SK-N-DZ (cell line): ENCODE measurements around the gene LEFTY1. TPM values are rescaled to one million over a fixed set of nuclear protein-coding genes. Genes with fewer than 3 reads are reported as not detected.
"Not testable (repeated sequence)": the region's sequence is repeated elsewhere in the genome, so short reads cannot be mapped to it uniquely, and the experiment has no call there.

Experiments used
- DNase-seq: peaks from one replicate; pipeline ENCODE4 v3.0.0-alpha.2; 2015; ENCODE audit warnings: low spot score
- polyA plus RNA-seq, 2 experiments: library from polyadenylated mRNA; depleted of rRNA; stranded (reverse); fragments of >200 nt; gene quantifications; 2 replicates each; pipeline ENCODE4 v1.2.3, GENCODE V29; 2014

The LEFTY1 gene
- polyA plus RNA-seq (2014; cell fraction: cytosol; rRNA removed): not detected in 2 replicates
- polyA plus RNA-seq (2014; cell fraction: nucleus; rRNA removed): not detected in 2 replicates

DNA sequence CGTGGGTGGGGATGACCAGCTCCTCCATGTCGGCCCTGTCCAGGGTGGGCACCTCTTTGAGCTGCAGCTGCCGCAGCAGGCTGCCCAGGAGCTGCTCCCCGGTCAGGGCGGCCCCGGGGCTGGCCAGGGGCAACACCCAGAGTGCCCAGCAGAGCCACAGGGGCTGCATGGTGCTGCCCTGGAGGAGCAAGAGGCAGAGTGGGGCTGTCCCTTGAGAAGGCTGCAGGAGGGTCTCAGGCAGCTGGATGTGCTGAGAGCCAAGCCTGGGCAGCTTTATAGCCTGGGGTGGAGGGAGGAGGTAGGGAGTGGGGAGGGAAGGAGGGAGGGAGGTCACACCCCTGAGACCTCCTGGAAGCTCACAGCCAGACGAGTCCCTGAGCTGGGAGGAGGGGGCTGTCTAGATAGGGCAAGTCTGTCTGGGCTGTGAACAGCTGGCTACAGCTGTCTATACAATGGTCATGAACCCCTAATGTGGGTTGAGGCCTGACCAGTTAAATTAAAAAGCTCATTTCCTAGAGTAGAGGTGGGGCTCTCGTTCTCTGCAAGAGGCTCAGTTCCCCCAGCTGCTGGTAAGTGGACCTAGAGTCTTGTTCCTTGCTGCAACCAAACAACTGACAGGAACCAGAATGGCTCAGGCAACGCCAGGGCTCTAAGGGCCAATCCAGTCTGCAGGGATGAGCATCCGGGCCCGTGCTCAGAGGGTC is at the start of gene LEFTY1:
Gene LEFTY1, minus strand, starts transcription at position 249 of the 704 bp plus-strand sequence. Its CDS starts 80 bp downstream, at position 169.
- no peak for DNase-seq

- no peak for DNase-seq
Measured at GRCh38 chr1:225937048-225937968, 48.4 kb upstream of the LEFTY1 start.

GRCh38 chr1:225936523-225936922 is 47.6 kb upstream of the LEFTY1 start:
- no peak for DNase-seq

GRCh38 chr1:225936086-225936485 is 47.1 kb upstream of the LEFTY1 start:
- not testable (repeated sequence) for DNase-seq

DNA sequence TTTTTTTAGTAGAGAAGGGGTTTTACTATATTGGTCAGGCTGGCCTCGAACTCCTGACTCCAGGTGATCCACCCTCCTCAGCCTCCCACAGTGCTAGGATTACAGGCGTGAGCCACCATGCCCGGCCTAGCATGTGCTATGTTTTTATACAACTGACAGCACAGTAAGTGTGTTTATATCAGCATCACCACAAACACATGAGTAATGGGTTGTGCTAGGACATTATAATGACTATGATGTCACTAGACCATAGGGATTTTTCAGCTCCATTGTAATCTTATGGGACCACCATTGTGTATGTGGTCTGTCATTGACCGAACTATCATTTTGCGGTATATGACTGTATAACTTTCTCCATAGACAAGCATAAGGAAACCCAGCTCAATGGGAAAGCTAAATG is 45.8 kb upstream of the LEFTY1 start:
- no peak for DNase-seq

GRCh38 chr1:225933072-225933471 is 44.1 kb upstream of the LEFTY1 start:
- no peak for DNase-seq

DNA sequence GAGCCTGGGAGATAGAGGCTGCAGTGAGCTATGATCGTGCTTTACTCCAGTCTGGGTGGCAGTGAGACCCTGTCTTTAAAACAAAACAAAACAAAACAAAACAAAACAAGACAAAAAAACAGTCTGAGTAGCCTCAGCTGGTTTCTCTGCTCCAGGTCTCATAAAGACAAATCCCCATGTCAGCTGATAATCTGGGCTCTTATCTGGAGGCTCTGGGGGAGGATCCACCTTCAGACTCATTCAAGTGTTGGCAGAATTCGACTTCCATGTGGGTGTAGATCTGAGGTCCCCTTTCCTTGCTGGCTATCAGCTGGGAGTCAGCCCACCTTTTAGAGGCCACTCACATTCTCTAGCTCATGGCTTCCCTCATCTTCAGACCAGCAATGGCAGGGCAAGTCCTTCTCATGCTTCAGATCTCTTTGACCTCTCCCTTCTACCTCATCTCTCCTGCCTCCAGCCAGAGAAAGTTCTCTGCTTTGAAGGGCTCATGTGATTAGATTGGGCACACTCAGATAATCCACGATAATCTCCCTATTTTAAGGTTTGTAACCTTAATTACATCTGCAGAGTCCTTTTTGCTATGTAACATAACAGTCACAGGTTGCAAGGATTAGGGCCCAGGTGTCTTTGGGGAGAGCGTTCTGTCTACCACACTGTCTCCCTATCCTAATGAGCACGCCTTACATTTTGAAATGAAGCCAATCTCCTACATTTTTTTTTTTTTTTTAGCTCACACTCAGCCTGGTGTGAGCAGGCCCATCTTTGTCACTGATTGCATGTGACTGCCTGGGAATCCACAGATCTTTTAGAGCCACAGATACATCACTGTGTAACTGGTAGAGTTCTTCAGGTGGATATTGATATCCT is 42.6 kb upstream of the LEFTY1 start:
- no peak for DNase-seq

DNA sequence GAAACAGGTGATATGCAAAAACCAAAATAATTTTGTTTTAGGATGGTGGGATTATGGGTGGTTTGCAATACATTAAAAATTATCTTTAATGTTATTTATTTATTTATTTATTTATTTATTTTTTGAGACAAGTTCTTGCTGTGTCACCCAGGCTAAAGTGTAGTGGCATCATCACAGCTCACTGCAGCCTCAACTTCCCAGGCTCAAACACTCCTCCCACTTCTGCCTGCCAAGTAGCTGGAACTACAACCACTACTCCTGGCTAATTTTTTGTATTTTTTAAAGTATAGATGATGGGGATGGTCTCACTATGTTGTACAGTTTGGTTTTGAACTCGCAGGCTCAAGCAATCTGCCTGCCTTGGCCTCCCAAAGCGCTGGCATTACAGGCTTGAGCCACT is 41.6 kb upstream of the LEFTY1 start:
- DNase-seq: no peak

- DNase-seq: not testable (repeated sequence)
Measured at GRCh38 chr1:225929462-225929861, 40.5 kb upstream of the LEFTY1 start.

- no peak for DNase-seq
Measured at GRCh38 chr1:225928186-225929175, 39.5 kb upstream of the LEFTY1 start.

- DNase-seq: no peak
Measured at GRCh38 chr1:225926551-225927113, 37.7 kb upstream of the LEFTY1 start.

- peak; percentile 94 for DNase-seq
Measured at GRCh38 chr1:225923692-225924555, 35.0 kb upstream of the LEFTY1 start, which contains the start of gene PYCR2. Gene PYCR2 (minus strand): TSS chr1:225924250. CDS start chr1:225924110, 140 bp downstream.

- no peak for DNase-seq
Measured at GRCh38 chr1:225923381-225923691, 34.4 kb upstream of the LEFTY1 start.

DNA sequence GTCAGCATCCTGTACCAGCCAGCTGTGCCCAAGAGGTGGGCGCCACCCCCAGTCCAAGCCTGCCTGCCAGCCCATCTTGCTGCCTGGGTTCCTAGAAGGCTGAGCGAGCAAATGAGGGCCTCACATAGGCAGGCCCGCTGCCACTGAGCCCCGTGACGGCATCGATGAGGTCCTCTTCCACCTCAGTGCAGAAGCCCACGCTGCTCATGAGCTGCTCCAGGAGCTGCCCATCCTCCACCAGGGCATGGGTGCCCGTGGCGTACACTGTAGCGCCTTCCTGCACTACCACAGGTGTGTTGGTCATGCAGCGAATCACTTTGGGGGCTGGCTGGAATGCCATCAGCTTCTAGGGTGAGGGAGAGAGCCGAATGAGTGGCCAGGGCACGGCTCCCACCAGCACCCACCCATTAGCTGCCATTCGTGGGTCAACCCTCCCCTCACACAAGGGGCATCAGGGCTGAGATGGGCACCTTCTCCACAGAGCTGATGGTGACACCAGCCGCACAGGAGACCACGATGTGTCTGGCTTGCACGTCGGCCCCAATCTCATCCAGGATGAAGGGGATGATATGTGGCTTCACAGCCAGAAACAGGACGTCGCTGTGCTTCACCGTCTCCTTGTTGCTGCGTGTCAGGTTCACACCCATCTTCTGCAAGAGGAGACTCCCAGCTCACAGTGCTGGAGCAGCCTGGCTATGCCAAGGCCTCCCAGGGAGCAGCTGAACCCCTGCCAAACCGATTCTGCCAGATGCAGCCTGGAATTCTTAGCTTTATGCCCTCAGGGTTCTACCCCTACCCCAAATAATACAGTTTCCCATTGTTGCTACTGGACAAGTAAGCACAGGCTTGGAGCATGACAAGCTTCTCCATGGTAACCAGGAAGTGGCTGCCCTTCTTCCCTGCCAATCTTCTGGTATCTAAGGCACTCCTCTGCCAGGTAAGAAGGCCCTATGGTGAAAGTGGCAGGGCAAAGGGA is 33.1 kb upstream of the LEFTY1 start:
- no peak for DNase-seq

DNA sequence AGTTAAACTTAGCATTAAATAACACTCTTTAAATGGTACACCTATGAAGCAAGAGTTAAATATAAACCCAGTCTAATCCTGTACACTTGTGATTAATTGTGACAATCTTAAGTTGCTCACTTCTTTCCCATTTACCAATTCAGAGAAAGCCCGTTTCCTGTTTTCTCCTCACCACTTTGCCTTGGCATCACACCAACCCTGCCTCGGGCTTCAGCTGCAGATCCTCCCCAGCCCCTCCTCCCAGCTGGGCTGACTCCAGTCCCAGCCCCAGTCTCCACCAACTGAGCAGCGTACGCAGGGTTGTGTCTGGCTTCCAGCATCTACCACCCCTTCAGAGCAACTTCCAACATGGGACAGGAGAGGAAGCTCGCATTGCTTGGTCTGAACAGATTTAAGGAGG is 31.0 kb upstream of the LEFTY1 start:
- no peak for DNase-seq

- DNase-seq: no peak
Measured at GRCh38 chr1:225918280-225918679, 29.3 kb upstream of the LEFTY1 start.

GRCh38 chr1:225917536-225917935 is 28.6 kb upstream of the LEFTY1 start:
- DNase-seq: no peak

GRCh38 chr1:225917101-225917500 is 28.2 kb upstream of the LEFTY1 start:
- DNase-seq: no peak
